ENCODE measurements around the gene JPT2.
"Not testable (repeated sequence)": the region's sequence is repeated elsewhere in the genome, so short reads cannot be mapped to it uniquely, and the experiment has no call there.

JPT2 gene

GRCh38 chr16:1698680-1699079 lies 20.6 kb downstream of the JPT2 start:
- Histone ChIP-seq H3F3A (ENCODE audit: insufficient read depth) (peaks cover 6% of the 10 kb centered on the region; the same call in 1 of the 2 replicates), H3K27me3 (ENCODE audit: low read length) (no peaks in the 10 kb centered on the region), H2AFZ (ENCODE audit: low read depth, low read length, severe bottlenecking) (no peak overlapping the region), H3K9ac (ENCODE audit: low read length) (no peak overlapping the region), H3K4me2 (ENCODE audit: low read depth, low read length, poor library complexity, severe bottlenecking) (no peak overlapping the region), H3K36me3 (ENCODE audit: low read length) (peaks cover 18% of the 10 kb centered on the region), H3K27ac (ENCODE audit: low read depth, low read length) (no peak overlapping the region), H3K9me3 (ENCODE audit: insufficient read depth, low read length) (no peaks in the 10 kb centered on the region), H3K9me2 (replicated peaks; ENCODE audit: insufficient read depth, low read length) (no peaks in the 10 kb centered on the region), H4K20me1 (ENCODE audit: low read depth, low read length) (peaks cover 4% of the 10 kb centered on the region; the same call in 1 of the 2 replicates), H3K4me3 (ENCODE audit: insufficient read depth, low read length, poor library complexity, severe bottlenecking) (no peak overlapping the region), H3K79me2 (ENCODE audit: insufficient read depth, low read length) (peaks cover 11% of the 10 kb centered on the region)
- TF ChIP-seq CTCF (IDR thresholded peaks at IDR 0.05; ENCODE audit: insufficient read depth, low read length, poor library complexity, severe bottlenecking) (no peak), EZH2phosphoT487 (conservative IDR thresholded peaks at IDR 0.05; ENCODE audit: low read length) (no peak)

- TF ChIP-seq EZH2phosphoT487 (conservative IDR thresholded peaks at IDR 0.05; ENCODE audit: low read length): no peak
- no peak for TF ChIP-seq CTCF (IDR thresholded peaks at IDR 0.05; ENCODE audit: insufficient read depth, low read length, poor library complexity, severe bottlenecking)
- no peak overlapping the region for H3K4me3 ChIP-seq (ENCODE audit: insufficient read depth, low read length, poor library complexity, severe bottlenecking)
- H3K27me3 ChIP-seq (ENCODE audit: low read length): no peaks in the 10 kb centered on the region
- no peaks in the 10 kb centered on the region for H3K79me2 ChIP-seq (ENCODE audit: insufficient read depth, low read length)
- H3K36me3 ChIP-seq (ENCODE audit: low read length): peaks cover 6% of the 10 kb centered on the region; the same call in 1 of the 2 replicates
- H3F3A ChIP-seq (ENCODE audit: insufficient read depth): peaks cover 16% of the 10 kb centered on the region; the same call in 1 of the 2 replicates
- no peaks in the 10 kb centered on the region for H3K9me3 ChIP-seq (ENCODE audit: insufficient read depth, low read length)
- H2AFZ ChIP-seq (ENCODE audit: low read depth, low read length, severe bottlenecking): no peak overlapping the region
- no peaks in the 10 kb centered on the region for H3K9me2 ChIP-seq (replicated peaks; ENCODE audit: insufficient read depth, low read length)
- no peak overlapping the region for H3K27ac ChIP-seq (ENCODE audit: low read depth, low read length)
- H3K4me2 ChIP-seq (ENCODE audit: low read depth, low read length, poor library complexity, severe bottlenecking): no peak overlapping the region
- no peak overlapping the region for H3K9ac ChIP-seq (ENCODE audit: low read length)
- H4K20me1 ChIP-seq (ENCODE audit: low read depth, low read length): peaks cover 4% of the 10 kb centered on the region; the same call in 1 of the 2 replicates
These were observed 22.2 kb downstream of the JPT2 start for GRCh38 chr16:1700246-1700645.

GRCh38 chr16:1701216-1701878 lies 23.3 kb downstream of the JPT2 start:
- H3K4me2 ChIP-seq (ENCODE audit: low read depth, low read length, poor library complexity, severe bottlenecking): no peak overlapping the region
- H2AFZ ChIP-seq (ENCODE audit: low read depth, low read length, severe bottlenecking): no peak overlapping the region
- no peaks in the 10 kb centered on the region for H3K27me3 ChIP-seq (ENCODE audit: low read length)
- peaks cover 4% of the 10 kb centered on the region; the same call in 1 of the 2 replicates for H4K20me1 ChIP-seq (ENCODE audit: low read depth, low read length)
- H3K27ac ChIP-seq (ENCODE audit: low read depth, low read length): no peak overlapping the region
- peaks cover 6% of the 10 kb centered on the region; the same call in 1 of the 2 replicates for H3K36me3 ChIP-seq (ENCODE audit: low read length)
- peaks cover 16% of the 10 kb centered on the region; the same call in 1 of the 2 replicates for H3F3A ChIP-seq (ENCODE audit: insufficient read depth)
- H3K79me2 ChIP-seq (ENCODE audit: insufficient read depth, low read length): no peaks in the 10 kb centered on the region
- TF ChIP-seq EZH2phosphoT487 (conservative IDR thresholded peaks at IDR 0.05; ENCODE audit: low read length) (no peak), CTCF (IDR thresholded peaks at IDR 0.05; ENCODE audit: insufficient read depth, low read length, poor library complexity, severe bottlenecking) (no peak)
- H3K9ac ChIP-seq (ENCODE audit: low read length): no peak overlapping the region
- H3K9me3 ChIP-seq (ENCODE audit: insufficient read depth, low read length): no peaks in the 10 kb centered on the region
- H3K4me3 ChIP-seq (ENCODE audit: insufficient read depth, low read length, poor library complexity, severe bottlenecking): no peak overlapping the region
- no peaks in the 10 kb centered on the region for H3K9me2 ChIP-seq (replicated peaks; ENCODE audit: insufficient read depth, low read length)

- Histone ChIP-seq H3K27ac (ENCODE audit: low read depth, low read length) (peak overlapping the region; percentile 57), H3K79me2 (ENCODE audit: insufficient read depth, low read length) (peaks cover 37% of the 10 kb centered on the region), H3K4me3 (ENCODE audit: insufficient read depth, low read length, poor library complexity, severe bottlenecking) (peak overlapping the region; percentile 64)
These were observed 27.2 kb downstream of the JPT2 start for GRCh38 chr16:1705324-1705687.

More at GRCh38 chr16:1705324-1705687, 27.2 kb downstream of the JPT2 start:
- Histone ChIP-seq H3K4me2 (ENCODE audit: low read depth, low read length, poor library complexity, severe bottlenecking) (peak overlapping the region; percentile 77), H2AFZ (ENCODE audit: low read depth, low read length, severe bottlenecking) (peak overlapping the region; percentile 68), H3K9ac (ENCODE audit: low read length) (peak overlapping the region; percentile 78), H3F3A (ENCODE audit: insufficient read depth) (peaks cover 16% of the 10 kb centered on the region; the same call in 1 of the 2 replicates)
- H4K20me1 ChIP-seq (ENCODE audit: low read depth, low read length); H3K9me3 ChIP-seq (ENCODE audit: insufficient read depth, low read length); H3K27me3 ChIP-seq (ENCODE audit: low read length); H3K9me2 ChIP-seq (replicated peaks; ENCODE audit: insufficient read depth, low read length); H3K36me3 ChIP-seq (ENCODE audit: low read length): not testable (repeated sequence)

Data from SU-DHL-6 (cell line).